ENCODE measurements around the gene SH3YL1.

SH3YL1 gene

GRCh38 chr2:257842-258241, 6.0 kb downstream of the SH3YL1 start:
- DNase-seq (ENCODE audit: low read depth) = no peak

GRCh38 chr2:257429-257828, 6.4 kb downstream of the SH3YL1 start:
- DNase-seq (ENCODE audit: low read depth) = no peak

- DNase-seq (ENCODE audit: low read depth) = no peak
Measured at GRCh38 chr2:256094-256493, 7.7 kb downstream of the SH3YL1 start.

GRCh38 chr2:255195-255594, 8.6 kb downstream of the SH3YL1 start:
- no peak for DNase-seq (ENCODE audit: low read depth)

- no peak for DNase-seq (ENCODE audit: low read depth)
Measured at GRCh38 chr2:254241-254640, 9.6 kb downstream of the SH3YL1 start.

- no peak for DNase-seq (ENCODE audit: low read depth)
Measured at GRCh38 chr2:253202-253638, 10.6 kb downstream of the SH3YL1 start.

- no peak for DNase-seq (ENCODE audit: low read depth)
Measured at GRCh38 chr2:252001-252602, 11.7 kb downstream of the SH3YL1 start.

- no peak for DNase-seq (ENCODE audit: low read depth)
Measured at GRCh38 chr2:249538-250042, 14.2 kb downstream of the SH3YL1 start.

- DNase-seq (ENCODE audit: low read depth) = no peak
Measured at GRCh38 chr2:248724-249123, 15.1 kb downstream of the SH3YL1 start.

- peak; percentile 28 for DNase-seq (ENCODE audit: low read depth)
Measured at GRCh38 chr2:246489-247144, 17.2 kb downstream of the SH3YL1 start.

GRCh38 chr2:244547-244946, 19.3 kb downstream of the SH3YL1 start:
- no peak for DNase-seq (ENCODE audit: low read depth)

GRCh38 chr2:238869-239268, 25.0 kb downstream of the SH3YL1 start:
- no peak for DNase-seq (ENCODE audit: low read depth)

GRCh38 chr2:238431-238830, 25.4 kb downstream of the SH3YL1 start:
- DNase-seq (ENCODE audit: low read depth) = no peak

GRCh38 chr2:237878-238277, 26.0 kb downstream of the SH3YL1 start:
- no peak for DNase-seq (ENCODE audit: low read depth)

- no peak for DNase-seq (ENCODE audit: low read depth)
Measured at GRCh38 chr2:236993-237539, 26.8 kb downstream of the SH3YL1 start.

- no peak for DNase-seq (ENCODE audit: low read depth)
Measured at GRCh38 chr2:234421-234820, 29.4 kb downstream of the SH3YL1 start.

GRCh38 chr2:233030-233429, 30.8 kb downstream of the SH3YL1 start:
- DNase-seq (ENCODE audit: low read depth) = no peak

GRCh38 chr2:231521-232185, 32.2 kb downstream of the SH3YL1 start:
- no peak for DNase-seq (ENCODE audit: low read depth)

- no peak for DNase-seq (ENCODE audit: low read depth)
Measured at GRCh38 chr2:228518-229278, 35.1 kb downstream of the SH3YL1 start.

GRCh38 chr2:228115-228514, 35.7 kb downstream of the SH3YL1 start:
- DNase-seq (ENCODE audit: low read depth) = no peak

GRCh38 chr2:223971-224760, 39.7 kb downstream of the SH3YL1 start:
- DNase-seq (ENCODE audit: low read depth) = no peak
